GM18505 (cell line): Measurements from ENCODE around the gene FBXO8.
A peak's percentile ranks its signal among the peaks of the same experiment; 100 is the strongest.

Experiments
- ATAC-seq: cut with Tn5 transposase; IDR thresholded peaks from one replicate; pipeline ENCODE4 v1.9.1; 2021; ENCODE audit not compliant: unreplicated experiment
- POLR2A ChIP-seq: IDR thresholded peaks from 4 replicates; pipeline ENCODE4 v1.6.1; 2011; ENCODE audit warnings: borderline replicate concordance; ENCODE audit not compliant: insufficient read depth, insufficient read length; ENCODE audit errors: extremely low read depth

Gene FBXO8

DNA sequence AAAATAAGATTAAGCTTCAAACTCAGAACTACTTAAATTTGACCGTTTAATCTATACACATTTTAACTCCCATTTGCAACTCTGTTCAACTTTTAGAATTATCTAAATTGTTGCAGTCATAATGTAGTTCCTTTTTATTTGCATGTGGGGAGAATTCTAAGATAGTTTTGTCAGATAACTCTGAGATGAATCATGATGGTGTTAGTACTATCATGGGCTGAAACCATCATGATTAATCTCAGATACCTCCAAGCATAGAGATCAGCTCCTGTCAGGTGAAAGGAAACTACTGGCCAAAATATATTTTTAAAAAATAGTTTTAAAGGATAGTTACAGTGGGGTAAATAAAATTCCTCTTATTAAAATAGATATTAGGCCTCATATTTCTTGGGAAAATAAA lies 39.0 kb downstream of the FBXO8 start:
- no peak for TF ChIP-seq POLR2A
- no peak for ATAC-seq

DNA sequence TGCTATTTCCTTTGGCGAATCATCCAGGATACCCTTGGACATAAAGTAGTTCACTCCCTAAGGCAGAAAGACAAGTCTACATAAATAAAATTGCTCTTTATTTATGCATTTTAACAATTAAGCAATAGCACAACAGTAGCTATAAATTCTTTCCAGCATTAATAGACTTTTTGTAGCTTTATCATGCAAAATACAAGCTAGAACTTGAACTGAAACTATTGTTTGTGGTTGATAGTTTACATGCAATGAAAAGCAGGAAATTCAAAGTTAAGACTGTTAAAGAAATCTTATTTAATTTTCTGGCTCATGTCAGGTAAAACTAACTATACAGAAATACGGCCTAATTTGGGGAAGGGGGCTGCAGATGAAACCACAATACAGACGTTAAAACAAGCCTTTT lies 42.3 kb downstream of the FBXO8 start:
- no peak for ATAC-seq

DNA sequence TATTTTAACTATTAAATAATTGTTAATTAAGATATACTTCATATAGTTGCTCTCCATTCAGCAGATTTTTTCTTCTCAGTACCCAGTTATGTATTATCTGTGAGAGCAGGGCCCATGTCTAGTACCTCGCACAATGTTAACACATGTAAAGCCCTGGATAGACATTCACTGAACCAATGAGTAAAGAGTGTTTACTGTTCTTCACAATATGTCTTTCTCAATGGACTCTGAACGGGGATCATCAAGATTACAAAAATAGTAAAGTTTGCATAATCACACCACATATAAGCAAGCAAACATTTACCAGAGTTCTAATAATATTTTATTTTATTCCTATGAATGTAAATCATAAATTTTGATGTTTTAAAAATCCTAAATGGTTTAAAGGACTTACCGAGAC lies 47.1 kb downstream of the FBXO8 start:
- no peak for TF ChIP-seq POLR2A
- ATAC-seq = no peak

More for the DNA sequence above, 42.3 kb downstream of the FBXO8 start:
- TF ChIP-seq POLR2A = no peak

DNA sequence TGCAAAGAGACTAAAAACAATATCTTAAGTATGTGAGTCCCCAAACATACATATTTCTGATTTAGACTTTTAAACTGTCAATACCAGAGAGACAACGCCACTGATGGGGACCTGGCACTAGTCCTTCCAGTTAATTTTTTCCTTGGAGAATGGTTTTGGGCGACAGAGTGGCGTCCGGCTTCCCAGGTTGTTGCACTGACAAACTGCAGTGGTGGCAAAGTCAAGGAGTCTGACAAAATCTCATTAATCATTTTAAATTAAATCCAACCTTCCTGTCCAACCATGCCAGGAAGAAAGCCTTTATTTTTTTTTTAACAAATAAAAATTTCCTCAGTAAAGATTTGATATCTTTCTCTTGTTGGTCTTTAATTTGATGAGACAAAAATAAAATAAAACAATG lies 52.8 kb downstream of the FBXO8 start:
- no peak for ATAC-seq
- no peak for TF ChIP-seq POLR2A

DNA sequence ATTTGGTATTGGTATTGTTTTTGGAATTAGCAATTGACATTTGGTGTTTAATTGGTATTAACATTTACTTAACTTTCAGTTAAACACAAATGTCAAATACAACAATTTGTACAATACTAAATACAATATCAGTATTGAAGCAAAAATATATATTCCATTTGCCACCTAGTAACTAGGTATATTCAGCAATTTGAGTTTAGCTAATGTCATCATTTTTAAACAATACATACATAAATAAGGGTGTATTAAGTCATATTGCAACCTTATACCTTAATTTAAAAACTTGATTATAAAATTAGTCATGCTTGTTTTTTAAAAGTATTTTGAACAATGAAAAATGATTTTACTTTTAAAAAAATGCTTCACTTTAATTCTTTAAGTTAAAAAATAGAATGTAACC lies 53.3 kb downstream of the FBXO8 start:
- ATAC-seq = no peak
- TF ChIP-seq POLR2A = no peak

DNA sequence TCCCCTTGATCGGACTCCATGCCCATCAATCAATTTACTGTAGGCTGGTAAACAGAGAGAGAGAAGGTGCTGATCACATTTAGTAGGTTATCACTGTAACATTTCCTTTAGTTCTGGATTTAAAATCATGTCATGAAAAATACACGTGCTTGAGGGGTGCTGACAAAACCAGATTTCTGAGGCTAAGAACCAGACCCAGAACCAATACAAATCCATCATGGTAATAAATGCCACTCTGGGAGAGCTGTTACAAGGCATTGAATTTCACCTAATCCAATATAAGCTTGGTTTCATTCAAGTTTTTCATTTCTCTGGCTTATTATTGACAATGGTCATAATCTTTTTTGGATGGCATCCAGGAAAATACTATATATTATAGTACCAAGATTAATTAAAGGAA lies 54.5 kb downstream of the FBXO8 start:
- ATAC-seq = no peak
- TF ChIP-seq POLR2A = no peak

DNA sequence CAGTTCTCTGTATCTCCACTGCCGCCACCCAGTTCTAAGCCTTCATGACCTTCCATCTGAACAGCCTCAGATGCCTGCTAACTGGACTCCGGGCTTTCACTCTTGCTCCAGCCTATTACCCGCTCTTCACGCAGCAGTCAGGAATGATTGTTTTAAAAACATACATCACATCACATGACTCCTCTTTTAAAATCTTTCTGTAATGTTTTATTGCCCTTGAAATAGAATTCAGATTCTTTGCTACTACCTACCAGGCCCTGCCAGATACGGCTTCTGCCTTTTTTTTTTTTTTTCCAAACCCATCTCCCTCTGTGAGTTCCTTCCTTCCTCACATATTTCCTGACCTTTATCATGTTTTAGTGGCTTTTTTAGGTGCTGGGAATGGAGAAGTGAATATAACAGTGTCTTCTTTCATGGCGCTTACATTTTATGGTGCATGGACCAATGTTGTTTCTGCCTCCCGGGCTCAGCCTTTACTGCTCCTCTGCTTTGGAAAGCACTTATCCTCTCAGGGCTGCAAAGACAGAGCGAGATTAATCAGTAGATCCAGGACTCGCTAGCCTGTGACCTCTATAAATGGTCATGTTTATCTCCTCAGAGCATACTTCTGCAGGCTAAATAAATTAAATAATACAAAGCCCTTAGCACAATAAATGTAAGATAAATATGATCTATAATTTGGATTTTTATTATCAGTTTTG lies 58.0 kb downstream of the FBXO8 start:
- no peak for ATAC-seq
- no peak for TF ChIP-seq POLR2A

DNA sequence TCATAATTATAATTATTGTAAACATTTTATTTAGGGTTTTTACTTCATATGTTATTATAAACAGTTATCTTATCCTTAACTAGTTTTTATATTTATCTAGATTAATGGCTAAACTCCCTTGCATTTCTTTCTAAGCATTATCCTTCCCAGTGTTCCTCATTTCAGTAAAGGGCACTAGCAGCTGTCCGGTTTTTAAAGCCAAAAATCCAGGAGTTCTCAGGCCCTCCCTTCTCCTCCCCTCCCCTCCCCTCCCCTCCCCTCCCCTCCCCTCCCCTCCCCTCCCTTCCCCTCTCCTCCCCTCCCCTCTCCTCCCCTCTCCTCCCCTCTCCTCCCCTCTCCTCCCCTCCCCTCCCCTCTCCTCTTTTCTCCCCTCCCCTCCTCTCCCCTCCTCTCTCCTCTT lies 58.9 kb downstream of the FBXO8 start:
- no peak for ATAC-seq
- TF ChIP-seq POLR2A = no peak

DNA sequence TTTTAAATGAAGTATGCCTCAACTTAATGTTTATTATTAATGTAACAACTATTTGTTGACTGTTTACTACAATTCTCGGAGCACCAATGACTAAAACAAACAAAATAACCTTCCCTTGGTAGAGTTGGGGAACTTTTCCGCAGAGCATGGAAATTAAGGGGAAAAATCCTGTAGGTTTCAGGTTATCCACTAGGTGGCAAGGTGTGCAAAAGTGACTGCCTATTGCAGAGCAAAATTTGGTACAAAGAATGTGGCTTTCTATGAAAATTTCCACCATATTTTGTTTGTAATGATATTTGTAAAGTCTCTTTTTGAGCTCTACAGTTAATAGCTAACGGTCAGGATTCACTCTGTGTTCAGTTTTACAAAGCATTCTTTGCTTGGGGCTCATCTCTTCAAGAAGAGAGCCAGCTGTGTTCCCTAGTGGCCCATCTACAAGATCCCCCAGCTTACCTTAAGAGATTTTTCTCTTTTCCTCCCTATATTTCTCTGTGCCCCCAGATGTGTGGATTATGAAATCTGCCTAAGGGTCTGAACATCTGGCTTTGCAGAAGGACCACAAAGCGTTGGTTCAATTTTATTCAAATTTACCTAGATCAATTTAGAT lies 61.1 kb downstream of the FBXO8 start:
- TF ChIP-seq POLR2A = no peak
- peak; percentile 83 for ATAC-seq

DNA sequence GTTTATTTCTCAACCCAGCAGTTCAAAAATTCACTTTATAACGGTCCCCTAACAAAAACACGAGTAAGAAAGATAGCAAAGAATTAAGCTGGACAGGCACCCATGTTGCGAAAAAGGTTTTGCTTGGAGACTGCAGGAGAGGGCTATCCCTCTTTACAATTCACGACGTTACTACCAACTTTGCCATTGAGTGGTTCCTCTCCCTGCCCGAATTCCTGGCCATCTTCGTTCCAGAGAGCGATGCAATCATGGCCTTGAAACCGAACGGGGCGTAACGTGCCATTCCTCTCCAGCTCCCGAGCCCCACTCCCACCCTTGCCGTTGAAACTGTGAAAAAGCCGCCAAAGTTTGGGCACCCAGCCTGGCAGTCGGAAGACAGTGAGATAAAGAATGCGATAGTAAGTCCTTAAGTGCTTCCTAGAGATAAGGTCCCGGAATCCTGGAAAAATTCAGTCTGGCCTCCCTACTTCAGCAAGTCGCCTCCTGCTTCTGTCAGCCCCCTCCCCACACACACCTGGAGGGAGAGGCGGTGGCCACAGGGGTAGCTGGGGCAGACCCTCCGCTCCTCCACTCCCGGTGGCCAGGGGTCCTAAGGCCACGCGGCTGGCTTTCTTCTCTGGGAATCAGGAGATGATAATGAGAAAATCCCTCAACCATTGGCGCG lies 65.2 kb downstream of the FBXO8 start:
- TF ChIP-seq POLR2A = no peak
- no peak for ATAC-seq

DNA sequence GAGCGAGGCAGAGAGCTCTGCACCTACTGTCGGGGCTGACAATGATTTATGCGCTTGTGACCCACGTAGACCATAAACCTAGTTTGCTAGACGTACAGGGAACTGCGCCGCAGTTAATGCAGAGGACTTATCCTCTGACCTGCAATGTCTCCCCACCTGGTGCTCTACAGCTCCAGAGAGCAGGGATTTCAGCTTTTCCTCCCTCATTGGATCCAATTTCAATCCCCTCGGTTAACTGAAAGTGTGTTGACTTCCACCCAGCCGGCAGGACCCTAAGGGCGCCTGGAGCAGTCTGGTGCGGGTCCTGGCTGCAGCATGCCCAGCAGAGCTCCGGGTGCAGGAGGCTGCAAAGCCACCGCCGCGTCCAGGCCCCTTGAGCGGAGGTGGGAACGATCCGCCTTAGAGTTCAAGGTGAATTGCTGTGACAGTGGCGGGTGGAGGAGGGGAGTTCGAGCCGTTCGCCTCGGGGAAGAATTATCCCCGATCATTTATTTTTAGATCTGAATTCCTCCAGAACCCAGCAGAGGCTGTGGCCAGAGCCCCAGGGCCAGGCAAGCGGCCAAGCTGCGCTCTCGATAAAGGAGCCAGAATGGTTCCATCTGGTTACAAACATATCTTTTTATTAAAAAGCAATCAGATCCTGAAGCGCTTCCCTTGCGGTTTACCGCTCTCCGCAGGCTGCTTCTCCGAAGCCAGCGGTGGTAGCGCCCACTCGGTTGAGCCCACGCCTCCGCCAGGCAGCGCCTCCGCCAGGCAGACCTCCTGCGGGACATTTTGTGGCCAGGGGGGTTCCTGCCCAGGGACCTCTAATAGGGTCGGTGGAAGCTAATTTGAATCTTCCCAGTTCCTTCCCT lies 66.0 kb downstream of the FBXO8 start:
- TF ChIP-seq POLR2A = no peak
- no peak for ATAC-seq

DNA sequence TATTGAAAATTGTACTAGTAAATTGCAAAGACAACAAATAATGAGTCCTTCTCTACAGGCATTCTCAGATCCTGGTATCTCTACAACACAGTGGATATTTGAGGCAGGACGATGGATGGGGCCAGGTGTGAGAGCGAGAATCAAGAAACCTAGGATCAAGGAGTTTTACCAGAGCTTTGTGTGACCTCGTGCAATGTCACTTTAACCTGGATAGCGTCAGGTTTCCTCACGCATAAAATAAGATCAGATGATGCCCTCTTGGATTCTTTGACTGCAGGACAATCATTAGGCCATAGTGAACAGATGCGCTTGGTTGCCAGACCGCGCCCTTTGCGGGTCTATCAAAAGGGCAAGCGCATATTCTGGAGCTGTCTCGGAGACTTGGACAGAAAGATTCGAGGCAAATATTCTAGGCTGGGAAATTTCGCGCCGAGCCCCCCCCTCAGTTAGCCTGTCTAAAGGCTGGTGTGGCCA lies 66.6 kb downstream of the FBXO8 start:
- ATAC-seq = no peak
- no peak for TF ChIP-seq POLR2A
